Lower leg skin (tissue), 3 donors: ENCODE results near the gene SEZ6.

Source experiments
- POLR2A ChIP-seq, 2 donors: fragments of 450-650 bp; IDR thresholded peaks; one replicate each; pipeline ENCODE4 v1.6.1; 2016 to 2017; ENCODE audit warnings: antibody characterized with exemption in 2 of 2, mild to moderate bottlenecking in 1 of 2, moderate library complexity in 1 of 2
- TF ChIP-seq, protein P1 (sequence below), 3 donors: fragments of 450-650 bp; IDR thresholded peaks; one replicate each; pipeline ENCODE4 v1.5.1; 2016; ENCODE audit warnings: antibody characterized with exemption in 3 of 3, mild to moderate bottlenecking in 3 of 3, moderate library complexity in 2 of 3

DNA sequence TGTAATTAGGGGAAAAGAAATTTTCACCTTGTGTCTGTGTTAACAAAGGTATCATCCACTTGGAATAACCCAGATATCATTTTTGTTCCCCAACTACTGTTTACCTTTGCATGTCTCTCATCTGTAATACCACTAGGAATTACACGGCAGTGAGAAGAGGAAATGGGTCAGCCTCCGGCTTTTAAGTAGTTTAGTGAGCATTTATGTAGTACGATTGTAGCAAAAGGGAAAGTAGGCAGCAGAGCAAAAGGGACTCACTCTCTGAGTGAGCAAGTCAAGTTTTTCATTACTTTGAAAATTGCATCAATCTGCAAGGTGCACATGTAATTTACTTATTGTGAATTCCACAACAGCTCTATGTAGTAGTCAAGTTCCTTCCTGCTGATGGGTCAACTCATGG is 65.7 kb downstream of the SEZ6 start:
- no peak for TF ChIP-seq POLR2A (IDR thresholded peaks at IDR 0.05)
- TF ChIP-seq, protein P1, sequence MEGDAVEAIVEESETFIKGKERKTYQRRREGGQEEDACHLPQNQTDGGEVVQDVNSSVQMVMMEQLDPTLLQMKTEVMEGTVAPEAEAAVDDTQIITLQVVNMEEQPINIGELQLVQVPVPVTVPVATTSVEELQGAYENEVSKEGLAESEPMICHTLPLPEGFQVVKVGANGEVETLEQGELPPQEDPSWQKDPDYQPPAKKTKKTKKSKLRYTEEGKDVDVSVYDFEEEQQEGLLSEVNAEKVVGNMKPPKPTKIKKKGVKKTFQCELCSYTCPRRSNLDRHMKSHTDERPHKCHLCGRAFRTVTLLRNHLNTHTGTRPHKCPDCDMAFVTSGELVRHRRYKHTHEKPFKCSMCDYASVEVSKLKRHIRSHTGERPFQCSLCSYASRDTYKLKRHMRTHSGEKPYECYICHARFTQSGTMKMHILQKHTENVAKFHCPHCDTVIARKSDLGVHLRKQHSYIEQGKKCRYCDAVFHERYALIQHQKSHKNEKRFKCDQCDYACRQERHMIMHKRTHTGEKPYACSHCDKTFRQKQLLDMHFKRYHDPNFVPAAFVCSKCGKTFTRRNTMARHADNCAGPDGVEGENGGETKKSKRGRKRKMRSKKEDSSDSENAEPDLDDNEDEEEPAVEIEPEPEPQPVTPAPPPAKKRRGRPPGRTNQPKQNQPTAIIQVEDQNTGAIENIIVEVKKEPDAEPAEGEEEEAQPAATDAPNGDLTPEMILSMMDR (IDR thresholded peaks at IDR 0.05): no peak
